Suprapubic skin (tissue), 4 donors: ENCODE data around the gene GRIN2A. TPM values are rescaled to one million over a fixed set of nuclear protein-coding genes. Genes with fewer than 3 reads are reported as not detected.

ENCODE experiments used
- DNase-seq, 2 donors: peaks; one replicate each; pipeline ENCODE4 v3.0.0-alpha.2; 2019; ENCODE audit warnings: low spot score in 2 of 2
- H3K27ac ChIP-seq: fragments of 200-600 bp; sonication (generic); one replicate; pipeline ENCODE4 v1.5.1; 2019
- H3K27me3 ChIP-seq: fragments of 200-600 bp; sonication (generic); one replicate; pipeline ENCODE4 v1.5.1; 2019
- H3K36me3 ChIP-seq: fragments of 200-600 bp; sonication (generic); one replicate; pipeline ENCODE4 v1.5.1; 2019
- H3K4me1 ChIP-seq: fragments of 200-600 bp; sonication (generic); one replicate; pipeline ENCODE4 v1.5.1; 2019
- H3K4me3 ChIP-seq: fragments of 200-600 bp; sonication (generic); one replicate; pipeline ENCODE4 v1.5.1; 2019; ENCODE audit warnings: mild to moderate bottlenecking
- H3K9me3 ChIP-seq: fragments of 200-600 bp; sonication (generic); one replicate; pipeline ENCODE4 v1.5.1; 2019
- EP300 ChIP-seq: sonication (generic); formaldehyde crosslinking; IDR thresholded peaks from one replicate; pipeline ENCODE4 v1.6.1; 2017; ENCODE audit warnings: antibody characterized with exemption
- POLR2A ChIP-seq, 2 donors: fragments of 450-650 bp; IDR thresholded peaks; one replicate each; pipeline ENCODE4 v1.6.1; 2017; ENCODE audit warnings: antibody characterized with exemption in 2 of 2, mild to moderate bottlenecking in 2 of 2, moderate library complexity in 2 of 2
- POLR2AphosphoS5 ChIP-seq, 3 donors: sonication (generic); formaldehyde crosslinking; IDR thresholded peaks; one replicate each; pipeline ENCODE4 v1.6.1; 2017; ENCODE audit warnings: antibody characterized with exemption in 3 of 3
- WGBS: methylation state at CpG from one replicate; pipeline ENCODE4 v1.1.5; 2018; 5-methylcytosine and 5-hydroxymethylcytosine counted together
- total RNA-seq, 4 donors: library from RNA; depleted of rRNA; stranded (reverse); fragments of >200 nt; gene quantifications; one replicate each; pipeline ENCODE4 v1.1.0, GENCODE V29; 2016
- TF ChIP-seq, protein P1 (sequence below), 2 donors: fragments of 200-600 bp in 1 of 2; fragments of 450-650 bp in 1 of 2; sonication (generic) in 1 of 2; IDR thresholded peaks; one replicate each; pipeline ENCODE4 v1.5.1; 2016 to 2019; ENCODE audit warnings: antibody characterized with exemption in 2 of 2, mild to moderate bottlenecking in 1 of 2, moderate library complexity in 1 of 2

Gene GRIN2A
- total RNA-seq, 4 donors from 2014 or later, result 0.08 to 5.4 (median 1.3) TPM

DNA sequence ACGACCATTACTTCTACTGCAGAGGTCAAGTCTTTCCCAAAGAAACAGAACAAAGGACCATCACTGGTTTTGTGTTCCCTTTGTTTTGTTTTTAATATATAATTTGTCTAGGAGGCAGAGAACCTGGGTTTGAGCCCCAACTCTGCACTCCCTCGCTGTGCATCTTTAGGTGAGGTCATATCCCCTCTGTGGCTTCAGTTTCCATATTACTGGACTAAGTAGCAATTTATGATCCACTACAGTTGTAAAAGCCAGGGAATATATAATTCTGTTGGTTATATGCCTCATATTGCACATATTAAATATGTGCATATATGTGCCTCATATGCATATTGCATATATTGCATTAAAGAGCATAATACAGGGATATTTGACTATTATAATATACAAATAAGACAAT is 392.0 kb downstream of the GRIN2A start:
- H3K27me3 ChIP-seq, result no peaks in the 10 kb centered on the region
- H3K4me1 ChIP-seq, result no peaks in the 10 kb centered on the region
- TF ChIP-seq, protein P1, sequence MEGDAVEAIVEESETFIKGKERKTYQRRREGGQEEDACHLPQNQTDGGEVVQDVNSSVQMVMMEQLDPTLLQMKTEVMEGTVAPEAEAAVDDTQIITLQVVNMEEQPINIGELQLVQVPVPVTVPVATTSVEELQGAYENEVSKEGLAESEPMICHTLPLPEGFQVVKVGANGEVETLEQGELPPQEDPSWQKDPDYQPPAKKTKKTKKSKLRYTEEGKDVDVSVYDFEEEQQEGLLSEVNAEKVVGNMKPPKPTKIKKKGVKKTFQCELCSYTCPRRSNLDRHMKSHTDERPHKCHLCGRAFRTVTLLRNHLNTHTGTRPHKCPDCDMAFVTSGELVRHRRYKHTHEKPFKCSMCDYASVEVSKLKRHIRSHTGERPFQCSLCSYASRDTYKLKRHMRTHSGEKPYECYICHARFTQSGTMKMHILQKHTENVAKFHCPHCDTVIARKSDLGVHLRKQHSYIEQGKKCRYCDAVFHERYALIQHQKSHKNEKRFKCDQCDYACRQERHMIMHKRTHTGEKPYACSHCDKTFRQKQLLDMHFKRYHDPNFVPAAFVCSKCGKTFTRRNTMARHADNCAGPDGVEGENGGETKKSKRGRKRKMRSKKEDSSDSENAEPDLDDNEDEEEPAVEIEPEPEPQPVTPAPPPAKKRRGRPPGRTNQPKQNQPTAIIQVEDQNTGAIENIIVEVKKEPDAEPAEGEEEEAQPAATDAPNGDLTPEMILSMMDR (IDR thresholded peaks at IDR 0.05), result no peak
- TF ChIP-seq POLR2AphosphoS5 (IDR thresholded peaks at IDR 0.05) (no peak), EP300 (no peak), POLR2A (IDR thresholded peaks at IDR 0.05) (no peak)
- DNase-seq, result no peak
- no peaks in the 10 kb centered on the region for H3K36me3 ChIP-seq
- H3K27ac ChIP-seq, result no peak overlapping the region
- H3K9me3 ChIP-seq, result no peaks in the 10 kb centered on the region
- WGBS, result 83% methylated on average over 2 of the region's 2 CpGs
- no peak overlapping the region for H3K4me3 ChIP-seq

DNA sequence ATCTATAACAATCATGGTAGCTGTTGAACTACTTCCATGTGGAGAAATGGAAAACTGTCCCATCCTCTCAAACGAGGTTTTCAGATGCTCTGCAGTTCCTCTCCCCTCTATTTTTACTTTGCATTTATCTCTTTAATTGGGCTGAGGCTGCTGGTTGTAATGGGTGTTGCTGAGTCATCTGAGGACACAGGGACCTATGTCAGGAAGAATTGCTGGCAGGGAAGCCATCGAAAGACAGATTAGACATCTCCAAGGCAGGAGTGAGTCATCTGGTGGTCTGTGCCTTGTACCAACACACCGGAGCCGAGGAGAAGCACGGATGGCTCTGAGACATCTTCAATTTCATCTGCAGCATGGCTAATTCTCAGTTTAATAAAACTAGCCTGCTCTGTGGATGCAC is 394.5 kb downstream of the GRIN2A start:
- Histone ChIP-seq H3K36me3 (no peaks in the 10 kb centered on the region), H3K4me1 (no peaks in the 10 kb centered on the region), H3K27me3 (no peaks in the 10 kb centered on the region), H3K27ac (no peak overlapping the region), H3K9me3 (no peaks in the 10 kb centered on the region), H3K4me3 (no peak overlapping the region)
- no peak for TF ChIP-seq POLR2A (IDR thresholded peaks at IDR 0.05)
- TF ChIP-seq, protein P1 (IDR thresholded peaks at IDR 0.05), result no peak
- no peak for TF ChIP-seq EP300
- TF ChIP-seq POLR2AphosphoS5 (IDR thresholded peaks at IDR 0.05), result no peak
- WGBS, result 66% methylated on average over 5 of the region's 5 CpGs
- no peak for DNase-seq

- Histone ChIP-seq H3K4me3 (no peak overlapping the region), H3K4me1 (no peaks in the 10 kb centered on the region), H3K27me3 (no peaks in the 10 kb centered on the region), H3K36me3 (no peaks in the 10 kb centered on the region), H3K27ac (no peak overlapping the region), H3K9me3 (no peaks in the 10 kb centered on the region)
- WGBS, result 81% methylated on average over 4 of the region's 4 CpGs
- TF ChIP-seq POLR2A (IDR thresholded peaks at IDR 0.05), result no peak
- TF ChIP-seq, protein P1 (IDR thresholded peaks at IDR 0.05), result no peak
- TF ChIP-seq EP300, result no peak
- no peak for TF ChIP-seq POLR2AphosphoS5 (IDR thresholded peaks at IDR 0.05)
- DNase-seq, result no peak
These were observed 401.4 kb downstream of the GRIN2A start for GRCh38 chr16:9780831-9781230.

DNA sequence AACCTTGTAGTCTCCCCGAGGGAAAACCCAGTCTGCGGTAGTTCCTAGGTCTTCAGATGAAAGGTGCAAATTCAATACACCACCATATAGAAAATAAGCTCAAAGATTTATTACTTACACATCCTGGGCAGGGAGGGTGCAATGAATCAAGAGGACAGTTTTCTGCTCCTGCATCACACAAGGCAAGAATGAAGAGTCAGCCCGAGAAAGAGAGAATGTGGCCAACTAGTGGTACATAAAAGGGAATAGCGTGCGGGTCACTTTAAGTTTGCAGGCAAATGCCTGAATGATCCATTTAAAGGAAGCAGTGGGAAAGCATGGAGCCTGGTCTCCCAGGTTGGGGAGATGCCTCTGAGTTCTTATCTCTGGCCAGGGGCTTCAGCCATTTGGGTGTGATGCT is 403.4 kb downstream of the GRIN2A start:
- Histone ChIP-seq H3K36me3 (no peaks in the 10 kb centered on the region), H3K27ac (no peak overlapping the region), H3K4me3 (no peak overlapping the region), H3K9me3 (no peaks in the 10 kb centered on the region), H3K27me3 (no peaks in the 10 kb centered on the region), H3K4me1 (no peaks in the 10 kb centered on the region)
- 66% methylated on average over 5 of the region's 5 CpGs for WGBS
- no peak for DNase-seq
- TF ChIP-seq EP300 (no peak), POLR2A (IDR thresholded peaks at IDR 0.05) (no peak), POLR2AphosphoS5 (IDR thresholded peaks at IDR 0.05) (no peak)
- TF ChIP-seq, protein P1 (IDR thresholded peaks at IDR 0.05), result no peak

DNA sequence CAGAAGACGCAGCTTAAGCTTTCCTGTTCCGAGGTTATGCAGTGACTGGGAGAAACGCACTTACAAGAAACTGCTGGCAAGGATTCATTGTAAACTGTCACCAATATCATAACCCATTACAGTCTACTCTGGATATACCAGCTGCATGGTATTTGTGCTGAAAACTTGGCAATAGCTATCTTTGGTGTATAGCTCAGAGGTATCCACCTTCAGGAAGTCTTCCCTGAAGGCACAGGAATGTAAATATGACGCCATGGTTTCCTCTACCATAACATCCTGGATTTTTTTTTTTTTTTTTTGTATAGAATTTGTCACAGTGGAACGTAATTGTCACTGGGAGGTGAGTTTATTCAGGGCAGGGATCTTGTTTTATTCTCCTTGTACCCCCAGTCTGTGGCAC is 406.2 kb downstream of the GRIN2A start:
- no peak overlapping the region for H3K27ac ChIP-seq
- no peak for DNase-seq
- no peaks in the 10 kb centered on the region for H3K4me1 ChIP-seq
- no peaks in the 10 kb centered on the region for H3K27me3 ChIP-seq
- TF ChIP-seq EP300 (no peak), POLR2A (IDR thresholded peaks at IDR 0.05) (no peak), POLR2AphosphoS5 (IDR thresholded peaks at IDR 0.05) (no peak)
- TF ChIP-seq, protein P1 (IDR thresholded peaks at IDR 0.05), result no peak
- H3K9me3 ChIP-seq, result no peaks in the 10 kb centered on the region
- H3K36me3 ChIP-seq, result no peaks in the 10 kb centered on the region
- H3K4me3 ChIP-seq, result no peak overlapping the region
- 72% methylated on average over 5 of the region's 5 CpGs for WGBS
